Measurements from ENCODE around the gene CNTROB.

CNTROB gene

GRCh38 chr17:7929158-7930023, 2.6 kb upstream of the CNTROB start, which contains the start of gene KCNAB3:
KCNAB3 (minus strand) TSS chr17:7929856; CDS start chr17:7929435, 421 bp downstream.
- Histone ChIP-seq H3K4me1 (ENCODE audit: insufficient read depth, low read length) (peaks cover 25% of the 10 kb centered on the region), H3K27me3 (ENCODE audit: control insufficient read depth in 1 of 2, insufficient read depth in 2 of 2, low read length in 2 of 2) (peaks cover 0 to 5% of the 10 kb centered on the region in 2 donors), H3K9ac (ENCODE audit: low read length) (no peak within 1 kb of the TSS), H3K9me3 (ENCODE audit: low read length) (no peaks in the 10 kb centered on the region), H3K27ac (ENCODE audit: low read depth, low read length) (no peak within 1 kb of the TSS), H3K36me3 (ENCODE audit: insufficient read depth, low read length) (peaks cover 5% of the 10 kb centered on the region), H3K4me3 (ENCODE audit: low read depth in 1 of 2, low read length in 2 of 2) (peak within 1 kb of the TSS in 1 of 2 donors; percentile 89)

- Histone ChIP-seq H3K27ac (ENCODE audit: low read depth, low read length) (peak overlapping the region; percentile 64), H3K4me3 (ENCODE audit: low read depth in 1 of 2, low read length in 2 of 2) (peak overlapping the region; percentile 78 to 89), H3K27me3 (ENCODE audit: control insufficient read depth in 1 of 2, insufficient read depth in 2 of 2, low read length in 2 of 2) (peaks cover 0 to 5% of the 10 kb centered on the region in 2 donors), H3K9me3 (ENCODE audit: low read length) (no peaks in the 10 kb centered on the region), H3K36me3 (ENCODE audit: insufficient read depth, low read length) (peaks cover 13% of the 10 kb centered on the region), H3K4me1 (ENCODE audit: insufficient read depth, low read length) (peaks cover 30% of the 10 kb centered on the region), H3K9ac (ENCODE audit: low read length) (no peak overlapping the region)
Measured at GRCh38 chr17:7930841-7931631, 970 bp upstream of the CNTROB start.

GRCh38 chr17:7932483-7932891, 481 bp downstream of the CNTROB start:
- peaks cover 30% of the 10 kb centered on the region for H3K4me1 ChIP-seq (ENCODE audit: insufficient read depth, low read length)
- peaks cover 0 to 5% of the 10 kb centered on the region in 2 donors for H3K27me3 ChIP-seq (ENCODE audit: control insufficient read depth in 1 of 2, insufficient read depth in 2 of 2, low read length in 2 of 2)
- peak overlapping the region; percentile 64 for H3K27ac ChIP-seq (ENCODE audit: low read depth, low read length)

GRCh38 chr17:7932949-7933348, 943 bp downstream of the CNTROB start:
- peaks cover 23% of the 10 kb centered on the region for H3K36me3 ChIP-seq (ENCODE audit: insufficient read depth, low read length)
- H3K27ac ChIP-seq (ENCODE audit: low read depth, low read length) = peak overlapping the region; percentile 64
- H3K4me1 ChIP-seq (ENCODE audit: insufficient read depth, low read length) = peaks cover 30% of the 10 kb centered on the region

More at GRCh38 chr17:7932483-7932891, 481 bp downstream of the CNTROB start:
- Histone ChIP-seq H3K9ac (ENCODE audit: low read length) (peak overlapping the region; percentile 89), H3K4me3 (ENCODE audit: low read depth in 1 of 2, low read length in 2 of 2) (peak overlapping the region; percentile 78 to 89), H3K36me3 (ENCODE audit: insufficient read depth, low read length) (peaks cover 23% of the 10 kb centered on the region), H3K9me3 (ENCODE audit: low read length) (no peaks in the 10 kb centered on the region)

GRCh38 chr17:7935859-7936258, 3.9 kb downstream of the CNTROB start:
- Histone ChIP-seq H3K27ac (ENCODE audit: low read depth, low read length) (no peak overlapping the region), H3K36me3 (ENCODE audit: insufficient read depth, low read length) (peaks cover 41% of the 10 kb centered on the region), H3K4me1 (ENCODE audit: insufficient read depth, low read length) (peaks cover 26% of the 10 kb centered on the region), H3K27me3 (ENCODE audit: control insufficient read depth in 1 of 2, insufficient read depth in 2 of 2, low read length in 2 of 2) (no peaks in the 10 kb centered on the region), H3K4me3 (ENCODE audit: low read depth in 1 of 2, low read length in 2 of 2) (no peak overlapping the region), H3K9me3 (ENCODE audit: low read length) (no peaks in the 10 kb centered on the region), H3K9ac (ENCODE audit: low read length) (no peak overlapping the region)

More at GRCh38 chr17:7932949-7933348, 943 bp downstream of the CNTROB start:
- peak overlapping the region; percentile 78 to 89 for H3K4me3 ChIP-seq (ENCODE audit: low read depth in 1 of 2, low read length in 2 of 2)
- H3K27me3 ChIP-seq (ENCODE audit: control insufficient read depth in 1 of 2, insufficient read depth in 2 of 2, low read length in 2 of 2) = peaks cover 0 to 5% of the 10 kb centered on the region in 2 donors
- peak overlapping the region; percentile 89 for H3K9ac ChIP-seq (ENCODE audit: low read length)
- no peaks in the 10 kb centered on the region for H3K9me3 ChIP-seq (ENCODE audit: low read length)

- H3K4me3 ChIP-seq (ENCODE audit: low read depth in 1 of 2, low read length in 2 of 2) = no peak overlapping the region
- peaks cover 62% of the 10 kb centered on the region for H3K36me3 ChIP-seq (ENCODE audit: insufficient read depth, low read length)
Measured at GRCh38 chr17:7940034-7940433, 8.0 kb downstream of the CNTROB start.

GRCh38 chr17:7940743-7941142, 8.7 kb downstream of the CNTROB start:
- H3K4me1 ChIP-seq (ENCODE audit: insufficient read depth, low read length) = no peaks in the 10 kb centered on the region
- H3K9ac ChIP-seq (ENCODE audit: low read length) = no peak overlapping the region
- no peak overlapping the region for H3K4me3 ChIP-seq (ENCODE audit: low read depth in 1 of 2, low read length in 2 of 2)
- H3K36me3 ChIP-seq (ENCODE audit: insufficient read depth, low read length) = peaks cover 65% of the 10 kb centered on the region
- H3K27me3 ChIP-seq (ENCODE audit: control insufficient read depth in 1 of 2, insufficient read depth in 2 of 2, low read length in 2 of 2) = no peaks in the 10 kb centered on the region
- no peaks in the 10 kb centered on the region for H3K9me3 ChIP-seq (ENCODE audit: low read length)
- no peak overlapping the region for H3K27ac ChIP-seq (ENCODE audit: low read depth, low read length)

More at GRCh38 chr17:7940034-7940433, 8.0 kb downstream of the CNTROB start:
- Histone ChIP-seq H3K4me1 (ENCODE audit: insufficient read depth, low read length) (no peaks in the 10 kb centered on the region), H3K9me3 (ENCODE audit: low read length) (no peaks in the 10 kb centered on the region), H3K9ac (ENCODE audit: low read length) (no peak overlapping the region), H3K27me3 (ENCODE audit: control insufficient read depth in 1 of 2, insufficient read depth in 2 of 2, low read length in 2 of 2) (no peaks in the 10 kb centered on the region), H3K27ac (ENCODE audit: low read depth, low read length) (no peak overlapping the region)

- H3K9ac ChIP-seq (ENCODE audit: low read length) = no peak overlapping the region
- H3K4me3 ChIP-seq (ENCODE audit: low read depth in 1 of 2, low read length in 2 of 2) = no peak overlapping the region
- H3K4me1 ChIP-seq (ENCODE audit: insufficient read depth, low read length) = no peaks in the 10 kb centered on the region
- no peaks in the 10 kb centered on the region for H3K9me3 ChIP-seq (ENCODE audit: low read length)
- H3K36me3 ChIP-seq (ENCODE audit: insufficient read depth, low read length) = peaks cover 73% of the 10 kb centered on the region
- no peaks in the 10 kb centered on the region for H3K27me3 ChIP-seq (ENCODE audit: control insufficient read depth in 1 of 2, insufficient read depth in 2 of 2, low read length in 2 of 2)
- H3K27ac ChIP-seq (ENCODE audit: low read depth, low read length) = no peak overlapping the region
Measured at GRCh38 chr17:7943291-7943690, 11.3 kb downstream of the CNTROB start.

GRCh38 chr17:7944326-7944725, 12.3 kb downstream of the CNTROB start:
- Histone ChIP-seq H3K9me3 (ENCODE audit: low read length) (no peaks in the 10 kb centered on the region), H3K4me3 (ENCODE audit: low read depth in 1 of 2, low read length in 2 of 2) (no peak overlapping the region), H3K27me3 (ENCODE audit: control insufficient read depth in 1 of 2, insufficient read depth in 2 of 2, low read length in 2 of 2) (no peaks in the 10 kb centered on the region), H3K27ac (ENCODE audit: low read depth, low read length) (no peak overlapping the region), H3K4me1 (ENCODE audit: insufficient read depth, low read length) (no peaks in the 10 kb centered on the region), H3K36me3 (ENCODE audit: insufficient read depth, low read length) (peaks cover 79% of the 10 kb centered on the region), H3K9ac (ENCODE audit: low read length) (no peak overlapping the region)

GRCh38 chr17:7945651-7946050, 13.6 kb downstream of the CNTROB start:
- Histone ChIP-seq H3K4me1 (ENCODE audit: insufficient read depth, low read length) (no peaks in the 10 kb centered on the region), H3K9ac (ENCODE audit: low read length) (no peak overlapping the region), H3K27ac (ENCODE audit: low read depth, low read length) (no peak overlapping the region), H3K4me3 (ENCODE audit: low read depth in 1 of 2, low read length in 2 of 2) (no peak overlapping the region), H3K27me3 (ENCODE audit: control insufficient read depth in 1 of 2, insufficient read depth in 2 of 2, low read length in 2 of 2) (no peaks in the 10 kb centered on the region), H3K9me3 (ENCODE audit: low read length) (no peaks in the 10 kb centered on the region), H3K36me3 (ENCODE audit: insufficient read depth, low read length) (peaks cover 70% of the 10 kb centered on the region)

- no peaks in the 10 kb centered on the region for H3K27me3 ChIP-seq (ENCODE audit: control insufficient read depth in 1 of 2, insufficient read depth in 2 of 2, low read length in 2 of 2)
Measured at GRCh38 chr17:7946441-7946840, 14.4 kb downstream of the CNTROB start.

More at GRCh38 chr17:7946441-7946840, 14.4 kb downstream of the CNTROB start:
- H3K27ac ChIP-seq (ENCODE audit: low read depth, low read length) = no peak overlapping the region
- peaks cover 62% of the 10 kb centered on the region for H3K36me3 ChIP-seq (ENCODE audit: insufficient read depth, low read length)
- H3K9me3 ChIP-seq (ENCODE audit: low read length) = no peaks in the 10 kb centered on the region
- no peaks in the 10 kb centered on the region for H3K4me1 ChIP-seq (ENCODE audit: insufficient read depth, low read length)
- no peak overlapping the region for H3K4me3 ChIP-seq (ENCODE audit: low read depth in 1 of 2, low read length in 2 of 2)
- H3K9ac ChIP-seq (ENCODE audit: low read length) = no peak overlapping the region

Measured in muscle layer of colon (tissue), 2 donors.